NCI-H2171 (cell line): ENCODE data around the gene SYNPR.

Source experiments
- DNase-seq: peaks from one replicate; lab custom pipeline; 2025; lab: John Stamatoyannopoulos, UW

The SYNPR gene

DNA sequence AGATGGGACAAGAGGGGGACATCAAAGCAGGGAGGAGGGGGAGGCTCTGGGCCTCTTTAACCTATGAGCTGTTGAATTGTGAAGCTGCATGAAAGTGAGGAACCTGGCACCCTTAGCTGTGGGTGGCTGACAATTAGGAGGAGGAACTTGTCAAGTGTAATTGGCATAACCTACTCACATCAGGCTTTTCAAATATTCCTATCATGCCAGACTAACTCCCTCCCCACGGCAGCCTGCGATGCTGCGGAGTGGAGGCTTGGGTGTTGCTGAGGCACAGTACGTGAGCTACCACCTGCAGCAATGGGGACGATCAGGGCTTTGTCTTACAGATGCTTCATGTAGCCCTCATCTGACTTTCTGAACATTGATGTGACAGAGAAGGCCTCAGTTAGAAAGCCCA is 193.7 kb downstream of the SYNPR start:
- no peak for DNase-seq

DNA sequence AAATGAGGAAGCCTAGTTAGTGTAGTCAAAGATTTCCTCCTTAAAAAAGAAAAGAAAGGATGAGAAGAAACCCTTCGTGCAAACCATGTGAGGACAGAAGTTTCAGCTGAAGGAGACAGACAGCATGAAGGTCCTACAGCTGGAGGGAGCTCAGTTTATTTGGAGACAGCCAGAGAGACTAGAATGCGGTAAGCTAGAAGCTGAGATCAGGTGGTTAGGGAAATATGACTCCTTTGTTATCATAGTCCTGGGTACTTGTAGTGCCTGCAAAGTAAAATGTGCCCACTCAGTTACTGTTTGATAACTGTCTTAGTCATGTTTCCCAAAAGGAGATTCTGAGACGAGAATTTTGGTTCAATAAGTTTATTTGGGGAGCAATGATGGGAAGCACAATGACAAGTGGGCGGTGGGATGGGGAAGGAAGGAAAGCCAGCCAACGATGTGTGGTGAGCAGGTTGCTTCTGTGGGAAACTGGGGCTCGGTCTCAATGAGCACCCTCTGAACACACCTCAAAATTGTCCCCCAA is 195.6 kb downstream of the SYNPR start:
- DNase-seq = no peak

GRCh38 chr3:63474828-63475518 is 196.9 kb downstream of the SYNPR start:
- DNase-seq = no peak

- DNase-seq = no peak
These were observed 199.5 kb downstream of the SYNPR start for GRCh38 chr3:63477494-63478129.

DNA sequence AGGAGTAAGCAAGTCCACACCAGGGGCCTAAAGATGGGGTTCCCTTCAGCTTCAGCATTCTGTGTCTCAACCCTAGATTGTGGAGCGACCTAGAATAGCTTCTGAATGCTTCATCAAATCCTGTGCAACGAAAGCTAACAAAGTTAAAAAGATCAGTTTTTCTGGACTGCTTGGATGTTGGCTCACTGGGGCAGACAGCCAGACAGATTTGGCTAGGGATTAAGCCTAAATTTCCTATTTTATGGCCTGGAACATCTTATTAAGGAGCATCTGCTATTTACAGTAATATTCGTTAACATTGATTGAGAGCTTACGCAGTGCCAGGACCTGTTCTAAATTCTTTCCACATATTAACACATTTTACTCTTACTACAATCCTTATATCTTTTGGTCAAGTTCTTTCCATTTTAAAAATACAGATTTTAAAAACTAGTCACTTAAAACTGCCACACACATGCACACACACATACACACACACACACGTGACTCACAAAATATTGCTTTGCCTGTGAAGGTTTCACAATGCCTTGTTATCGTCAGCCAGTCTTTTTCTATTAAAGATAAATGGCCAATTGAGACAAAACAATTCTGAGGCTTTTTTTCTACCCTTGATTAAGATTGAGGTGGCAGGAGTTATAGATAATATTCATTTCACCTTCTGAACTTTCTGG is 201.0 kb downstream of the SYNPR start:
- DNase-seq = no peak

- no peak for DNase-seq
These were observed 201.5 kb downstream of the SYNPR start for GRCh38 chr3:63479661-63480035.

DNA sequence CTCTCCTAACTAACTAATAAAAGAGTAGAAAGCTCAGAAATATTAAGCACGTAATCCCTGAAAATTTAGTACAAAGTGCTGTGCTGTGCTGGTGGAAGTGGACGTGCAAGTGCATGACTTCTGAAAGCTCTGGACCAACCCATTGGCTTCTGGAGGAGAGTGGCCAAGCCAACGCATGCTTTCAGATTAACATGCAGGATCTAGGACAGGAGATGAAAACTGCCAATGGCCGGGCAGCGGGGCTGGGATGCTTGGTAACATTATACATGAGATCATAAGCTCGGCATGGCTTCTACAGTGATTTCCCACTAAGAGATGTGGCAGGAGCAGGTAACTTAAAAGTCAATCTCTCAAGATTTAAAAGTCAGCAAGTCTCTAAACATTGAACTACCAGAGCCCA is 203.5 kb downstream of the SYNPR start:
- no peak for DNase-seq

DNA sequence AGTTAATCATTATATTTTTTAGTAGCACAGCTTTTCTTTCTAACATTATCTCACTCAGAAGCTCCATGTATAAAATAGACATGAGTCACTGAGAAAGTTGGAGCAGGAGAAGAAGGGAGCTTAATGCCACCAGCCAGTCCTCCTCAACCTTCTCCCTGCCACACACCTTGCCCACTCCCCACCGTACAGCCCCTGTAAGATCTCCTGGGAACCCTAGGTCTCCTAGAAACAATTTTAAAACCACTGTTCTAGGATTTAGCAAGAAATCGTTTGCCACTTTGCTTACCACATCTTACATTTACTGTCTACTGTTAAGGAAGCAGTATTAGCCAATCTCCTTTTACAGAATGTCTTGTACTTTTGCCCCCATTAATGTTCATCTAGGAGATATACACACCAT is 204.2 kb downstream of the SYNPR start:
- DNase-seq = no peak

DNA sequence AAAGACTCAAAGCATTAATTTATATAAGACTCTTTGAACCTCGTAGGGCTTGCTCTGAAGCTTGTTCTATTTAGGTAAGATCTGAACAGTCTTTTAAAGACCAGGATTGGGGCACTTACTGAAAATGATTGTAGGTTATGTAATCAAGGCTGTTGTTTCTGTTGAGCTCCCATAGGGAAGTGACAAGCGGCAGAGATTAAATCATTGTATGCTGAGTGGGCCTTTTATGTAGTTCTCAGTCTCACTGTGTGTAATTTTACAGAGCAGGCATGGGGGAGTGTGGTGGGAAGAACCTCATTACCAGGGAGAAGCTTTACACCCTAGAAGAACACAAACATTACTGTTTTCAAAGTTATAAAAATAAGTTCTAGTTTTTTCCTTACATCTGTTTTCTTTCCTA is 214.4 kb downstream of the SYNPR start:
- no peak for DNase-seq

DNA sequence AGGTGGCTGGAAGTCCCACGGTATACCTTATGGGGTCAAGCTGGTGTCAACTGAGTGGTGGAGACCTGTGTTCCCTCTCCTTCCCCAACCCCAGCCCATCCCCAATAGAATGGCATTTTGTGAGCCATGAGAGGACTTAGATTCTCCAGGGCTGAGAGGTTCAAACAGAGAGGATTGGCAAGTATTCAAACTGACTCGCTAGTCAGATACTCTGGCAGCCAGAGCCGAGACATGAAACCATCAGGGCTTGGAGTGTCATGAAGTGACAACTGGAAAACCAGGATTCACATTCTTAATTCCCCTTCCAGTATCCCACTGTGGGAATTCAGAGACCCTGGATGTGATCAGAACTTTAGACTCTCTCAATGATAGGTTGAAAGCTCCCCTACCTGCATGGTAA is 215.0 kb downstream of the SYNPR start:
- DNase-seq = no peak

DNA sequence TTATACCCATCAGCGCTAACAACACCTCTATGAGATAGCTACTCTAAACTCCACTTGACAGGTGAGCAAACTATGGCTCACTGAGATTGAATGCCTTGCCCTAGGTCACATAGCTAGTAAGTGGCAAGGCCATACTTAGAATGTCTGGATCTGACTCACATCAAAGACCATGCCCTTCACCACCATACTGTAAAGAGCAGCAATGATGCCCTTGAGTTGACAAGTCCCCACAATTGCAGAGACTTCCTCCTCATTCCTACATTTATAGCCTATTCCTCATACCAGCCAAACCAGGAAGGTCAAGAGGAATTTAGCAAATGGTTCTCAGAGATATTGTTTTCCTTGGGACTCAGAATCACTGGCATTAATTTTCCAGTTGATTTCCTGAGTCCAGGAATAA is 216.5 kb downstream of the SYNPR start:
- no peak for DNase-seq

DNA sequence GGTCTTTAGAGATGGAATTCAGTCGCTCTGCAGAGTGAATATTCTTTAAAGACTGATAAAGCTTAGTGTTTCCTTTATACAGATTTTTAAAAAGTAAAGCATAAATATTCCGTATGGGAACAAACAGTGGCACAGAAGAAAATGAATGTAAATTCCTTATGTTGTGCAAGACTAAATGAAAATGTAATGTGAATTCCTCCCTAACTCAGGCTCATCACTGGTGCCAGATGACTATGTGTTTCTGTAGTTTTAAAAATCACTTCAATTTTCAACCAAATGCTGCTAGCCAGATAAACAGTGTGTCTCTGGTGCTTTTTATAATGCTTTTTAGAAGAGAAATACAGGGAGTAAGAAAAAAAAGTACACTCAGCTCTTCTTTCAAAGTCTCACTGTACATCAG is 219.5 kb downstream of the SYNPR start:
- DNase-seq = no peak

DNA sequence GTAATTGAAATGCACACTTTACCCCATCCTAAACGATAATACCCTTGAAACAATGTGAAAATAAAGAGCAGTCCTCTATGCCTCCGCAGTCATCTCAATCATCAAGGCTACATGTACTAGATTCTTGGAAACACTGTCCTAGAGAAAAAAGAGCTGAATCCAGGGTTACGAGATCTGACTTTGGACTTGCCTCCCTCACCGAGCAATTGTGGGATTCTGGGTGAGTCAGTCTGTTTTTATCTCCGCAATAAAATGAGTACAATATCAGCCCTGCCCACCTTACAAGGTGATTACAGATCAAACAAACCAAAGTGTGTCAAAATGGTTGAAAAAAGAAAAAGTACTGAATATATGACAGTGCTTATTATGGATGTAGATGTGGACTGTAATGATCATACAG is 222.1 kb downstream of the SYNPR start:
- no peak for DNase-seq

DNA sequence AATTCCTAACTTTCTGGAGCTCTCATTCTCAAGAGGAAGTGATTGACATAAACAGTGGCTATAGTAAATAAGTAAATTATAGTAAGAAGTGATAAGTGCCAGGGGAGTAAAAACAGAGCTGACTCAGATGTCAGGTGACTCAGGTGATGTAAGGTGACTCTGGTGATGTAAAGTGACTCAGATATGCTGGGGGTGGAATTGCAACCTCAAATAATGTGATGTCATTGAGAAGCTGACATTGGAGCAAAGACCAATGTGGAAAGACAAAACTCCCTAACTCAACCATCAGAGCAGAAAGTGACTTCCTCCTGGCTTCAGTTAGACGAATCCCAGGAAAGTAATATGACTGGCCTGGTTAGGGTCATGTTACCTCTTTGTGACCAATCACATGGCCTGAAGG is 230.2 kb downstream of the SYNPR start:
- no peak for DNase-seq

- DNase-seq = no peak
These were observed 230.7 kb downstream of the SYNPR start for GRCh38 chr3:63508771-63509170.

DNA sequence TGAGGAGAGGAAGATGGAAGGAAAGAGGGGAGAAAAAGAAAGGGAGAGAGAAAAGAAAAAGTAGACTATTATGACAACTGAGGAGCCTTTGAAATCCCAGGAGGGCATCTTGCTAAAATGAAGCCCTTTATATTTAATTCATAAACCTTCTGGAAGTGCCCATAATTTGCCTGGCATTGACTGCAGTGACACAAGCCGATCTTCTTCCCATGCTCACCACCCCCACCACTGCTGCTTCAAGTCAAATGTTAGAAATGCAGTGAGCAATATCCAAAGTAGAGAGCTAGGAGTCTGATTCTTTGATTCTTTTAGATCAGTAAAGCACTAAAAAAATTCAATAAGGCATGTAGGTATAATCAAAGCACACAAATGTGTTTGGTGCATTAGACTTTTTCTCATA is 235.7 kb downstream of the SYNPR start:
- no peak for DNase-seq

- DNase-seq = no peak
These were observed 236.6 kb downstream of the SYNPR start for GRCh38 chr3:63514678-63515077.

DNA sequence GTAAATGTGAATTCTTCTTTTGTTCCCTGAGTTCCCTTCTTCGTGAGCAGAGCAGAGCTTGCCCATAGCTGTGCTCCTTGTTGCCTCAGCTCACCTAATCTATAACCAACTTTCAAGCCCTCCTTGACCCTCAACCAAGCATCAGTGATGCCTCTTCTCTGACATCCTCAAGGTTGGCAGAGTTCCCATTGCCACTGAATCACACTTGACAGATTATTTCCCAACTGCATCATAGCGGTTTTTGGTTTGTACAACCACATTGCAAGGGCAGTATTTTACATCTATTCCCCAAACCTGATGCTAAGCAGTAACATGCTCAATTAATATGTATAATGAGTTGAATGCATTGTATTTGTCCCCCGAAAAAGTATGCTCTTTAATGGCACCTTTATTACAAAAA is 241.3 kb downstream of the SYNPR start:
- DNase-seq = no peak

DNA sequence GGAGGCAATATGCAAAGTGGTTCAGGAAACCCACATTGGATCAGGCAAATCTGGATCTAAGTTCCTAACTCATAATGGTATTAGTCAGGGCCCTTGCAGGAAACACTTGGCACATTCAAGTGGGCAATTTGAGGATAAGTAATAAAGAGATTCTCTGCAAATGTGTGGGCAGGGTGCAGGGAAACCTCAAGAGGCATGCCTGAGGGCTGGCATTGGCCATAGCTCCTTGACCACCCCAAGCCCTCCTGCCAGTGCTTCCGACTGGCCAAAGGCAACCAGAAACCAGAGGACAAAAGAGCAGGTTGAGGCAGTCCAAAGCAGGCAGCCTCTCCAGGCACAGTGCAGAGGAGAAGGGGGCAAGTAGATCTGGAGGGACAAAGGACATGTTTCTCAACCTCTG is 243.5 kb downstream of the SYNPR start:
- no peak for DNase-seq

DNA sequence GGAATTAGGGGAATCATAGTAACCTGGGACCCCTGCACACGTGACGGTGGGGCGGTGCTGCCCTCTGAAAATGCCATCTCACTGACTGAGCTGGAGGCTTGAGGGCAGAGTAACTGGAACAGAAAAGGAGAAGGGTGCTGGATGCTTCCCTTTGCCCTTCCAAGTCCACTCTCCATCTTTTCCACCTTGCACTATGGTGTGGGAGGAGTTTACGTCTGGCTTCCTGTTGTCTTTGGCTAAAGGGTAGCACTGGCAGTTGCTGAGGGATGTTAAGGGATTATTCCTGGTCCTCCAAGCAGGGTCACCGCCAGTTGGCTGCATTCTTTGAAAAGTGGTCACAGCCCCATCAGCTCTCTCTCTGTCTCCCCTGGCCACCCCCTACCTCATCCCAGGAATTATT is 245.0 kb downstream of the SYNPR start:
- DNase-seq = no peak

GRCh38 chr3:63528325-63529000 is 250.4 kb downstream of the SYNPR start:
- DNase-seq = no peak

GRCh38 chr3:63532521-63532920 is 254.4 kb downstream of the SYNPR start:
- DNase-seq = no peak

DNA sequence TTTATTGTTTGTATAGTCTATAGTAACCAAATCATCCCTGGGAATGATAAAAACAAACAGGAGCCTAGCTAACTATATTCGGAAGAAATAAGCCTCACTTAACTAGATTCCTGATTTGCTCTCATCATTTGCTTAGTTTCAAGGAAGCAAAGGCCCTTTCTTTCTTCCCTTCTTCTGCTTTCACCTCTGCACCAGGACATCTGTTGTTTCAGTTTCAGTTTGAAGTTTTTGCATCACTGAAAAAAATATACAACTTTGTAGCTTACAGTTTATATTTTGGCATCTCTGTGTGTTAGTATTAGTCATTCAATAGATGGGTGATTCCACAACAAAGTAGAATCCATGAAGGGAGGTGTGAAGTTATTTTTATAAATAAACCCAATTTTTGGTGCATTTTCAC is 260.8 kb downstream of the SYNPR start:
- no peak for DNase-seq
